OCI-LY7 (cell line): ENCODE data around the gene SYNM. TPM values are rescaled to one million over a fixed set of nuclear protein-coding genes. Genes with fewer than 3 reads are reported as not detected.

Experiments
- BruUV-seq: library from RNA; stranded (reverse); fragments of 400-500 nt; replicated peaks from 2 replicates; lab custom pipeline; 2021; lab: Mats Ljungman, UMichigan
- CTCF ChIA-PET: fragments of 300-600 bp; sonication (Branson Sonifier 250); formaldehyde crosslinking; loops from one replicate; lab custom pipeline; 2022; ENCODE audit warnings: antibody characterized with exemption; ENCODE audit not compliant: unreplicated experiment; lab: Charles Lee
- POLR2A ChIA-PET: fragments of 300-600 bp; sonication (Branson Sonifier 250); formaldehyde crosslinking; loops from one replicate; lab custom pipeline; 2022; ENCODE audit warnings: antibody characterized with exemption; lab: Charles Lee
- DNase-seq: peaks from one replicate; pipeline ENCODE4 v3.0.0-alpha.2; 2015; ENCODE audit warnings: low spot score
- H2AFZ ChIP-seq: fragments of 200-600 bp; sonication (generic), shearing (Covaris generic); 2 replicates; pipeline ENCODE4 v1.6.1; 2014; ENCODE audit warnings: mild to moderate bottlenecking, antibody characterized with exemption, low read length, moderate library complexity
- H3K27ac ChIP-seq: fragments of 200-600 bp; sonication (generic); 2 replicates; pipeline ENCODE4 v1.5.1; 2014; ENCODE audit warnings: mixed run types, low read depth, mild to moderate bottlenecking, moderate library complexity, low read length, inconsistent platforms; ENCODE audit not compliant: poor library complexity, severe bottlenecking
- H3K36me3 ChIP-seq: fragments of 200-600 bp; sonication (generic); 2 replicates; pipeline ENCODE4 v1.6.1; 2014; ENCODE audit warnings: mild to moderate bottlenecking, antibody characterized with exemption, low read length, moderate library complexity, mixed read lengths; ENCODE audit not compliant: insufficient read depth
- H3K4me1 ChIP-seq: fragments of 200-600 bp; sonication (generic); 2 replicates; pipeline ENCODE4 v1.5.1; 2014; ENCODE audit warnings: mild to moderate bottlenecking, low read length; ENCODE audit not compliant: insufficient read depth, poor library complexity, severe bottlenecking
- H3K4me2 ChIP-seq: fragments of 200-600 bp; sonication (generic); 2 replicates; pipeline ENCODE4 v1.6.1; 2014; ENCODE audit warnings: mild to moderate bottlenecking, low read length
- H3K4me3 ChIP-seq: fragments of 200-600 bp; sonication (generic); 2 replicates; pipeline ENCODE4 v1.5.1; 2014; ENCODE audit warnings: mild to moderate bottlenecking, low read depth, low read length; ENCODE audit not compliant: poor library complexity, severe bottlenecking
- H3K79me2 ChIP-seq: fragments of 200-600 bp; sonication (generic); 2 replicates; pipeline ENCODE4 v1.6.1; 2016; ENCODE audit warnings: low read depth, mild to moderate bottlenecking, low read length, moderate library complexity, mixed read lengths; ENCODE audit not compliant: insufficient read depth
- H3K9me2 ChIP-seq: fragments of 200-600 bp; sonication (generic); 2 replicates; pipeline ENCODE4 v1.6.1; 2016; ENCODE audit warnings: mild to moderate bottlenecking, low read length, mixed read lengths; ENCODE audit not compliant: insufficient read depth
- H3K9me3 ChIP-seq: fragments of 200-600 bp; sonication (generic); 2 replicates; pipeline ENCODE4 v1.6.1; 2014; ENCODE audit warnings: mild to moderate bottlenecking, mixed run types, low read length, mixed read lengths
- H4K20me1 ChIP-seq: fragments of 200-600 bp; sonication (generic); 2 replicates; pipeline ENCODE4 v1.6.1; 2014; ENCODE audit warnings: mild to moderate bottlenecking, antibody characterized with exemption, low read length, moderate library complexity, mixed read lengths; ENCODE audit not compliant: insufficient read depth
- EZH2phosphoT487 ChIP-seq: fragments of 200-600 bp; sonication (generic); IDR thresholded peaks from 2 replicates; pipeline ENCODE4 v1.6.1; 2018; ENCODE audit warnings: low read depth, borderline replicate concordance, mild to moderate bottlenecking, mixed run types, antibody characterized with exemption, low read length, moderate library complexity, mixed read lengths
- intact Hi-C: fragments of 100-400 bp; cut with micrococcal nuclease; formaldehyde crosslinking; loops from one replicate; pipeline ENCODE4 v1.10.0; 2022; ENCODE audit not compliant: unreplicated experiment
- total RNA-seq, 2 experiments: library from RNA; depleted of rRNA in 1 of 2; stranded (reverse); fragments of >200 nt in 1 of 2; shearing (Covaris generic) in 1 of 2; gene quantifications; 2 replicates each; pipeline ENCODE4 v1.2.3, GENCODE V29; 2014 to 2022
- TF ChIP-seq, protein P1 (sequence below): fragments of 200-600 bp; sonication (generic); conservative IDR thresholded peaks from 2 replicates; pipeline ENCODE4 v1.5.1; 2014; ENCODE audit warnings: mild to moderate bottlenecking, antibody characterized with exemption, low read length, moderate library complexity, mixed read lengths

Gene SYNM
- total RNA-seq, 2 experiments from 2014 or later = 0.08 to 0.41 TPM

DNA sequence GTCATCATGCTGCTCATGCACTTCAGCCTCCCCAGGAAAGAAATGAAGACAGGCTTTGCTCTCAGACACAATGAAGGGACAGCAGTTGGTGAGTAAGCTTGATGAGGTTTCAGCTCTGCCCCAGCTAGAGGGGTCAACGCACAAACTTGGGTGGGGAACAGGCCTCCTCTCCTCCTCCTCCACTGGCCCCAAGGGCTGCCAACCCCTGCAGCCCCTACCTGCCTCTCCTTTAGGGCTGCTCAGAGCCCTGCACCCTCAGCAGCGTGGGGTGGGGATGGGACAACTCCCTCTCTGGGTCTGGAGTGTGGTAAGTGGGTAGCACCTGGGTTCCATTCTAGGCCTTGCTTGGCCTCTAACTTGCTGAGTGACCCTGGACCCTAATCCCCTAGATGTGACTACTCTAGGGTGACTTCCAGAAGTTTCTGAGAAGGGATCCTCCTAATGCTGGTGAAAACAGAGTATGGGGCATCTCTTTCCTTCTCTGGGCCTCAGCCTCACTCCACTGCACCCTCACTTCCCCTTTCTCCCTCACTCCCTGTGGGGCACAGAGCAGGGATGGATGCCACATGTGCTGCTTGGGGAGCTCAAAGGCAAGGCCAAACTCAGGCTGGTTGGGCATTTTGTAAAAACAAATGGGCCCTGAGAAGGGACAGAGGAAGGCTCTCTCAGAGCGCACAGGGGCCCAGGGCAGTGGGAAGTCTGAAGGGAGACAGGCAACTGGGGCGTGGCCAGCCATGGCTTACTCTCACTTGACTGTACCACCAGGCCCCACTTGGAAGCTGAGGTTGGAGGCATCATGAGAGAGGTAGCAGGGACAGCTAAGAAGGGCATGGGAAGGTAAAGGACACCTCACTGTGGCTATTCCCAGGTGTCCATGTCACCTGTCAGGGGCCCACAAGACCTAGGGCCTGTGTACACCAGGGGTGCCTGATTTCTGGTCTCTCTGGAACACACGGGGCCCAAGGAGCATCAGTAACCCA is 64.0 kb downstream of the SYNM start:
- ChIA-PET POLR2A (interaction anchor here (0.8 kb wide), 1 partner anchor 166 kb away, joined by 3 read pairs; no protein-coding TSS in a partner anchor), CTCF (no interaction called here)
- intact Hi-C loops = no loop called here

GRCh38 chr15:99169769-99170311 is 65.0 kb downstream of the SYNM start:
- BruUV-seq = no TSS peak
- no peak for DNase-seq
- no peak for TF ChIP-seq EZH2phosphoT487
- TF ChIP-seq, protein P1, sequence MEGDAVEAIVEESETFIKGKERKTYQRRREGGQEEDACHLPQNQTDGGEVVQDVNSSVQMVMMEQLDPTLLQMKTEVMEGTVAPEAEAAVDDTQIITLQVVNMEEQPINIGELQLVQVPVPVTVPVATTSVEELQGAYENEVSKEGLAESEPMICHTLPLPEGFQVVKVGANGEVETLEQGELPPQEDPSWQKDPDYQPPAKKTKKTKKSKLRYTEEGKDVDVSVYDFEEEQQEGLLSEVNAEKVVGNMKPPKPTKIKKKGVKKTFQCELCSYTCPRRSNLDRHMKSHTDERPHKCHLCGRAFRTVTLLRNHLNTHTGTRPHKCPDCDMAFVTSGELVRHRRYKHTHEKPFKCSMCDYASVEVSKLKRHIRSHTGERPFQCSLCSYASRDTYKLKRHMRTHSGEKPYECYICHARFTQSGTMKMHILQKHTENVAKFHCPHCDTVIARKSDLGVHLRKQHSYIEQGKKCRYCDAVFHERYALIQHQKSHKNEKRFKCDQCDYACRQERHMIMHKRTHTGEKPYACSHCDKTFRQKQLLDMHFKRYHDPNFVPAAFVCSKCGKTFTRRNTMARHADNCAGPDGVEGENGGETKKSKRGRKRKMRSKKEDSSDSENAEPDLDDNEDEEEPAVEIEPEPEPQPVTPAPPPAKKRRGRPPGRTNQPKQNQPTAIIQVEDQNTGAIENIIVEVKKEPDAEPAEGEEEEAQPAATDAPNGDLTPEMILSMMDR = no peak
- Histone ChIP-seq H3K4me2 (no peak overlapping the region), H3K36me3 (no peaks in the 10 kb centered on the region), H3K4me3 (no peak overlapping the region), H3K9me2 (no peaks in the 10 kb centered on the region), H3K79me2 (no peaks in the 10 kb centered on the region), H4K20me1 (no peaks in the 10 kb centered on the region), H3K27ac (no peak overlapping the region), H3K9me3 (no peaks in the 10 kb centered on the region), H2AFZ (no peak overlapping the region), H3K4me1 (peaks cover 13% of the 10 kb centered on the region)
- intact Hi-C loops = no loop called here
- ChIA-PET POLR2A (no interaction called here), CTCF (no interaction called here)

More for the DNA sequence above, 64.0 kb downstream of the SYNM start:
- Histone ChIP-seq H3K79me2 (no peaks in the 10 kb centered on the region), H4K20me1 (no peaks in the 10 kb centered on the region), H3K9me2 (no peaks in the 10 kb centered on the region), H3K9me3 (no peaks in the 10 kb centered on the region), H3K27ac (no peak overlapping the region), H3K4me1 (peaks cover 13% of the 10 kb centered on the region), H2AFZ (no peak overlapping the region), H3K4me2 (no peak overlapping the region), H3K36me3 (no peaks in the 10 kb centered on the region), H3K4me3 (no peak overlapping the region)
- BruUV-seq = no TSS peak
- no peak for TF ChIP-seq EZH2phosphoT487
- DNase-seq = peak; percentile 12

DNA sequence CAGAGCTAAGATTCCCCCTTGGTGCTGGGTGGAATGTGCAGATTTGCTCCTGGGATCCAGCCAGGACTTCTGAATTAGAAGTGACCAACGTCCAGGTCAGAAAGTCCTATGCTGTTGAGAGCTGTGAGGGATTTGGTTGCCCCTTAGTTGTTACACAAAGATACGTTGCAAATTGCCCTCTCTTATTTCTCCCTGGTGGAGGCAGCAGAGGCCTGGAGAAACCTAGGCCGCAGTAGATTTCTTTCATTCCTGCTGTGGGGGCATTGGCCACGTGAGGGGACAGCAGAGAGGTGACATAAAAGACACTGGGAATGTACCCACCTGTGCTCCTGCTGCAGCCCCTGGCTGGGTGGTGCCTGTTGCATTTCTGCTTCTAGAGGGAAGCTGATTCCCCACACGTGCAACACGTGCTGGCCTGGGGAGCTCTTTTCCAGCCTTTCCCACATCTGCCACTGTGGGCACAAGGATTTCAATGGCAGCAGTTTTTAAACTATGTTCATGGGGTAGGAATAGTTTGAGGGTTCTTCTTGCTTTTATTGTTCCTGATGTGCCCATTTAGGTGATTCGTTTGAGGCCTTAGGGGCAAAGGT is 65.7 kb downstream of the SYNM start:
- Histone ChIP-seq H3K9me3 (no peaks in the 10 kb centered on the region), H3K9me2 (no peaks in the 10 kb centered on the region), H3K27ac (no peak overlapping the region), H3K79me2 (no peaks in the 10 kb centered on the region), H3K4me3 (no peak overlapping the region), H3K36me3 (no peaks in the 10 kb centered on the region), H3K4me2 (no peak overlapping the region), H3K4me1 (peaks cover 13% of the 10 kb centered on the region), H2AFZ (no peak overlapping the region), H4K20me1 (no peaks in the 10 kb centered on the region)
- no TSS peak for BruUV-seq
- ChIA-PET CTCF (no interaction called here), POLR2A (no interaction called here)
- intact Hi-C loops = no loop called here
- no peak for DNase-seq
- no peak for TF ChIP-seq EZH2phosphoT487
- TF ChIP-seq, protein P1 = no peak
